Fibroblast of skin of abdomen (primary cell): ENCODE data around the gene UBE2D1.

ENCODE experiments used
- DNase-seq: peaks from one replicate; pipeline ENCODE4 v3.0.0-alpha.2; 2013

UBE2D1 gene

DNA sequence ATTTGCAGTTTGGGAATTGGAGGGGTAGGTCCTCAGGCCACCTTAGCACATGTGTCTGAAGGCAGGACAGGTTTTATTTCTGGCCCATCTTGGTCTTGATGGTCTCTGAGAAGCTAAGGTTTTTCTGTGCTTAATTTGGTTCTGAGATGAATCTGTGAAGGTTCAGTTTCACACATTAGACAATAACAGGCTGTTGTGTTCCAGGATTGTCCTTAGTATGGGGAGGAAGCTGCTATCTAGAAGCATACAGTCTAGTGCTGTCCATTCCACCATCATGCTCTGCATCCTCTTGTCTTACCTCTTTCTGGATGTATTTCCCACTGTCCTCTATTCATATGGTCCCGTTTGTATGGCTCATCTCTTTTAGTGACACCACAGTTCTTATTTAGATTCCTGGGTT, 7.1 kb downstream of the UBE2D1 start:
- DNase-seq: no peak

- DNase-seq: no peak
These were observed 13.2 kb downstream of the UBE2D1 start for GRCh38 chr10:58347967-58348366.

- no peak for DNase-seq
These were observed 13.8 kb downstream of the UBE2D1 start for GRCh38 chr10:58348571-58349033.

- DNase-seq: no peak
These were observed 15.2 kb downstream of the UBE2D1 start for GRCh38 chr10:58350023-58350422.

GRCh38 chr10:58350619-58351323, 16.0 kb downstream of the UBE2D1 start:
- no peak for DNase-seq

- no peak for DNase-seq
These were observed 17.1 kb downstream of the UBE2D1 start for GRCh38 chr10:58351616-58352578.

- peak; percentile 18 for DNase-seq
These were observed 18.3 kb downstream of the UBE2D1 start for GRCh38 chr10:58352956-58353610.

GRCh38 chr10:58356756-58357155, 21.9 kb downstream of the UBE2D1 start:
- no peak for DNase-seq

- no peak for DNase-seq
These were observed 23.6 kb downstream of the UBE2D1 start for GRCh38 chr10:58358314-58358933.

DNA sequence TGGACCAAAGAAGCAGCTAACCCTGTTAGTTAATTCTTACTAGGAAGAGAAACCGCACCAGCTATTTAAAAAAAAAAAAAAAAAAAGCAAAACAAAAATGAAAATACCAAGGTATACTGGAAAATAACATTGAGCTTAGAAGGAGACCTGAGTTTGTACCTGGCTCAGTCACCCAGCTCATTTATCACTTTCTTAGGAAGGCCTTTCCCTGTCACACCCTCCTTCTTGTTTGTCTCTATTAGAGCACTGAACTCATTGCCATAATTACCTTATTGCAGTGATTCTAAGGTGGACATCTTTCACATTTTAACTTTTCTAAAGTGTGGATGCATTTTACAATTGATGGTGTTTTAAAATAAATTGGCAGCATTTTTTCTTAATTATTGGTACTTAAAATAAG, 24.1 kb downstream of the UBE2D1 start:
- no peak for DNase-seq

DNA sequence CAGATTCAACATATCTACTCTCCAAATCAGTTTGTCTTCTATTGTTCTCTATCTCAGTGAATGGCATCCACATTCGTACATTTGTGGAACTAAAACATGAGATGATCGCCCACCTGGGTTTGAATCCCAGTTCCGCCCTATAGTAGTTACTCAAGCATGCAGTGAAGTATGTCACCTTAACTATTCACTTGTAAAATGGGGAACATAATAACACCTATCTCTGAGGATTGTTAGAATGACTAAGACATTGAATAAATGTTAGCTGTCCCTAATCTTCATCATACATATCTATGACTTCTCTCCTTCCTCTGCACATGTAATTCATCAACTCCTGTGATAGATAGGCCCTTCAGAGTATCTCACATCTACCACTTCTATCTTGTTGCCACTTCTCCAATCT, 24.7 kb downstream of the UBE2D1 start:
- DNase-seq: no peak

DNA sequence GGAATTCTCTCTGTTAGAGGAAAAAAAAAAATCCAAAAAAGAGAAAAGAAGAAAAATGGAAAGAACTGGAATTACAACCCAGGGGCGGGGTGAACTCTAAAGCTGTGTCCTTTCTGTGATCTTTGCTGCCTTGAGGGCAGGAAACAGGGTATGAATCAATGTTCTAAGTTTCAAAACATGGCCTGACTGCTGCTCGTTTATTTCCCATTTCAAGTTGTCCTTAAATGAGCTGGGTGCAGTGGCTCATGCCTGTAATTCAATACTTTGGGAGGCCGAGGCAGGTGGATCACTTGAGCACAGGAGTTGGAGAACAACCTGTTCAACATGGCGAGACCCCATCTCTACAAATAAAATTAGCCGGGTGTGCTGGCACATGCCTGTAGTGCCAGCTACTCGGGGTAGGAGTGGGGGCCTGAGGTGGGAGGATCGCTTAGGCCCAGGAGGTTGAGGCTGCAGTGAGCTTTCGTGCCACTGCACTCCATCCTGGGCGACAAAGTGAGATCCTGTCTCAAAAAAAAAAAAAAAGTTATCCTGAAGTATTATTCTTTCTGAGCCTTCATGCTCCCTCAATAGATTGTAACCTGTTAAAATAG, 25.7 kb downstream of the UBE2D1 start:
- no peak for DNase-seq

DNA sequence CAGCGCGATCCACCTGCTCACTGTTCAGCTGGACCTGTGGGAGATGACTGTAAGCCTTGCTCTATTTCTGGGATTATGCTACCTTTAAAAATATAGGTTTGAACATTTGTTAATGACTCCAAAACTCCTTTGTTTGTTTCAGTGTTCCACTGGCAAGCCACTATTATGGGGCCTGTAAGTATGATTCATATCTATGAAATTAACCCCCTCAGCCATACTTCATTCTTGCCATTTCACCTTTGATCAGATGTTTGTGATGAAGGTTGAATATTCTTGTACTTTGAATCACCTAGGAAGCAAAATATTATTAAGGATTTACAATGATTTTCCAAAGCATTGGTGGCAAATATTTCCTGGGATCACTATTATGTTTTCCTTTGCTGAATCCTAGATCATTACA, 26.5 kb downstream of the UBE2D1 start:
- DNase-seq: no peak

DNA sequence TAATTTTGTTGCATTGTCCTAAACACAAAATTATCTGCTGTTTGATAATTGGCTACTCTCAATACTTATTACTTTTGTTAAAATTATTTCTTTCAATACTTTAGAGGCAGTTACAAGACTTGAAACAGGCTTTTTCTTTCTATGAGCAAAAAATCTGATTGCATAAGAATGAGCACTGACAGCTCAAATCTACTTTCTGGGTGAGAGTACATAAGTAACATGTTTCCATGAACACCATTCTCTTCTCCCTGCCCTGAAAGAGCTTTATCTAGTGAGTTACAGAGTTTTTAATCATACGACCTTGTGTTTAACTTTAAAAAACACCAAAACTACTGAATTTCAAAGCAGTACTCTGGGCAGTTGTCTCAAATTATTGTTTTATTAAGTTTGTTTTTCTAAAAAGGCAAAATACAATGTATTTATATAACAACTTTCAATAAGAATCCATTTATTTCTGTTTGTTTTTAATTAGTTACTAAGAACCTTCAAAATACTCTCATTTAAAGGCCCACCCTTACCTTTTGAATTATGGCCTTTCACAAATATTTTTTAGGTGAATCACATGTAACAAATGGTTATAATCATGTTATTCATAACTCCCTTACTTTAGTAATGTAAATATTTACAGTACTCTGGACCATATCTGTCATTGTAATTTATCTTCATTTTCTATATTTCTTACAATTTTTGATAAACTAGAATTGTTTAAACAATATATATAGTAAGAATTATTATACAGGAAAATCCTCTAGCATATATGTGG, 27.4 kb downstream of the UBE2D1 start:
- DNase-seq: no peak

GRCh38 chr10:58367069-58367468, 32.3 kb downstream of the UBE2D1 start:
- DNase-seq: no peak

DNA sequence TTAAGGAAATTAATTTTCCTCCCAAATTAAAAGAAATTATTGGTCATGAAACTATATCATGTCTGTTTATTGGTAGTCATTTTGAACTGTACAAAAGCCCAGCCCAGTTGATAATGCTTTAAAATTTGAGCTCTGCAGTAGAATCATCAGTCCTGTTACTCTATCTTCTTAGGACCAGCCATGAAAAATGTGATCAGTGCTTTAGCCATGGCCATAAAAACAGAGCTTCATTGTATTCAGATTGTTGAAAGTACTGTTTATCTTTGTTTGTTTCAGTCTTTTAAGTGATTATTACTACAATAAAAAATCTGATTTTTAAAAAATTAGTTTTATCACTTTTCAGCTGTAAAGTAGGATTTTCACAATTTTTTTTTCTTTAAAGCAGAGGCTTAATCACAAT, 36.7 kb downstream of the UBE2D1 start:
- DNase-seq: no peak

- DNase-seq: no peak
These were observed 38.0 kb downstream of the UBE2D1 start for GRCh38 chr10:58372607-58373441.

DNA sequence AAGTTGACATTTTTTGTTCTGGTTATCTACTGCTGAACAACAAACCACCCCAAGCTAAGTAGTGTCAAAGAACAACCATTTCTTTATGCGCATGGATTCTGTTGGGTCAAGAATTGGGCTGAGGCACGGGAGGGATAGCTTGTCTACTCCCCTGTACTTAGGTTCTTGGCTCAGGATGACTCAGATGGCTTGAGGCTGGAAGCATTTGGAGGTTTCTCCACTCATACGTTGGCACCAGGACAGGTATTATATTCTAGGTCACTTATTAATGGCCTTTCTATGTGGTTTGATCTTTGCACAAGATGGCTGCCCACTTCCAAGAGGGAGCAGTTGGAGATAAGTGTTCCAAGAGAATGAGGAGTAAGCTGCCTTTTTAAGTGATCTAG, 38.6 kb downstream of the UBE2D1 start:
- no peak for DNase-seq

DNA sequence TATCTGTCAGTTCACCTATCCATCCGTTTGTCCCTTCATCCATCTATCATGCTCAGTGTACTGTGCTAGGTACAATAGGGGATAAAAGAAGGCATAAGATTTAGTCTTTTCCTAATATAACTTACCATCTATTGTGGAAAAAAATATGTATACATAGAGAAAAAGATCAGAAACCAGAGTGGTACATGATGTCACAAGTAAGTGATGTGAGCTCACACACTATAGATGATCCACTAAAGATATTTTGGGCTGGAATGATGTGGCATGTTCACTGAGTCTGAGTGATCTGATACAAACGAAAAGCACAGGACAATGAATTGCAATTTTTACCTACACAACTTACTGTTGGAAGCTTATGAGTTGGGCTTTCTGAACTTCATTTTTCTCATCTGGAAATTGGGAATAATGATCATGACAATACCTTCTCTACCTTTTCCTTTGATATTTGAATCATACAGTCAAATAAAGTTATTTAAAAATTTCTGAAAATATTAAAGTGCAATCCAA, 47.7 kb downstream of the UBE2D1 start:
- DNase-seq: no peak

GRCh38 chr10:58384095-58384494, 49.3 kb downstream of the UBE2D1 start:
- DNase-seq: no peak
